AML-193 (cell line): Measurements from ENCODE around the gene SGTB.
A peak's percentile ranks its signal among the peaks of the same experiment; 100 is the strongest.
"Not testable (repeated sequence)": the region's sequence is repeated elsewhere in the genome, so short reads cannot be mapped to it uniquely, and the experiment has no call there.

Source experiments
- DNase-seq, 2 experiments: peaks; one replicate each; lab custom pipeline; 2025; lab: John Stamatoyannopoulos, UW

Gene SGTB

GRCh38 chr5:65734196-65734775 is 12.4 kb upstream of the SGTB start:
- not testable (repeated sequence) for DNase-seq

DNA sequence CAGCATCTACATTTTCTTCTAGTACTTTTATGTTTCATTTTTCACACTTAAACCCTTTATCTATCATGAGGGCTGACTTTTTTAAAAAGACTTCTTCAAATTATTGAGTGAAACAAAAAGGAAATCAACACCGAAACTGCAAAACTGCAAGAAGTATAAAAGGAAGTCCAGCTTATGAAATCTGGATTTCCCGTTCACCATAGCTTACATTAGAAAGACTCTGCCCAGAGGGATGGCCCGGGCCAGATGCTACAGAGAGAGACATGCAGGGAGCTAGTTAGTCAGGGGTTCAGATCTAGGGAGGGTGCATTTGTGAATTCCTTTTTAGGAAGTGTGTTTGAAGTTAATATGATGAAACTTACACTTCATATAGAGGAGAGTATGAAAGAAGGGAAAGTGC is 10.1 kb upstream of the SGTB start:
- DNase-seq: peak; percentile 42 to 49

DNA sequence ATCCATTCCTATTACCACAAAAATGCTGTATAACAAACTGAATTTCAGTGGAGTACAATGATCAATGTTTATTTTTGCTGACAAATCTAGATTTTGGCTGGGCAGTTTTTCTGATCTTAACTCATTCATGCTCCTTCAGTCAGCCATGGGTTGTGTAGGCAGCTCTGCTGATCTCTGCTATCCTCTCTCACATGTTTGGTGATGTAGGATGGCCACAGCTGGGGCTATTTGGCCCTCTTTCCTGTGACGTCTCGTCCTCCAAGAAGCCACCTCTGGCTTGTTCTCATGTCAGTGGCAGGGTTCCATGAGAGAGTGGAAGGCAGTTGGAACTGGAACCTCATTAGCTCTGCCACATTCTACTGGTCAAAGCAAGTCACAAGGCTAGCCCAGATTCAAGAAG is 9.0 kb upstream of the SGTB start:
- DNase-seq: no peak

DNA sequence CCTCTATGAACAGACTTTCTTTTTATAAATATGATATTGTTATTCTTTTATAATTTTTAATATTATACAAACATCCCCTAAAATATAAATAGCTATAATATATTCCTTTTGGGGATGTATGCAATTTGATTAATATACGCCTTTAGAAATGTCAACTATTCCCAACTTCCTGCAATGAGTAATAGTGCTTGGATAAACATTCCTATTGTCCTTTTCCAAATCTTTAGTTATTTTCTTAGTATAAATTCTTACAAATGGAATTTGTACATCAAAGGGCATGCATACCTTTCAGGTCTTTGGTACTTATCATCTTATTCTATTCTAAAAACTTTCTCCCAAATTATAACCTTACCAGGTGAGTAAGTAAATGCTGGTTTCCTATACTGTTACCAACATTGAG is 6.3 kb upstream of the SGTB start:
- DNase-seq: no peak

DNA sequence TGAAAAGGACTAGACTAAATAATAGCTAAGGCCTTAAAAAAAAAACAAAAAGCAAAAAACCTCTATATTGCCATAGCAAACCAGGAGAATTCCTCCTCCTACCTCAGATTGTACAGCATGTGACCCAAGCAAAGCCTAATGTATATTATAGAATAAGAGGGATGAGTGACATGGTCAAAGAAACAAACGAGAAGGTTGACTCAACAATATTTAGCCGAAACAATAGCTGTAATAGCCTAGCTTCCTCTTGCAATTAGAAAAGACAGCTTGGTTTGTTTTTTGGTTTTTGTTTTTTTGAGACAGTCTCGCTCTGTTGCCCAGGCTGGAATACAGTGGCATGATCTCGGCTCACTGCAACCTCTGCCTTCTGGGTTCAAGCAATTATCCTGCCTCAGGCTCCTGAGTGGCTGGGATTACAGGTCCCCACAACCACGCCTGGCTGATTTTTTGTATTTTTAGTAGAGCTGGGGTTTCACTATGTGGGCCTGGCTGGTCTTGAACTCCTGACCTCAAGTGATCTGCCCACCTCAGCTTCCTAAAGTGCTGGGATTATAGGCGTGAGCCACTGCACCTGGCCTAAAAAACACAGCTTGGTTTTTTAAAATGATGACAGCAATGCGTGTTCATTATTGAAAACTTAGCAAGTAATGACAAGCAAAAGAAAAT is 5.7 kb upstream of the SGTB start:
- no peak for DNase-seq

GRCh38 chr5:65722575-65723403 is 880 bp upstream of the SGTB start:
- DNase-seq: peak; percentile 50 to 60

- DNase-seq: peak; percentile 18 to 27
These were observed 724 bp downstream of the SGTB start for GRCh38 chr5:65721050-65721719.

DNA sequence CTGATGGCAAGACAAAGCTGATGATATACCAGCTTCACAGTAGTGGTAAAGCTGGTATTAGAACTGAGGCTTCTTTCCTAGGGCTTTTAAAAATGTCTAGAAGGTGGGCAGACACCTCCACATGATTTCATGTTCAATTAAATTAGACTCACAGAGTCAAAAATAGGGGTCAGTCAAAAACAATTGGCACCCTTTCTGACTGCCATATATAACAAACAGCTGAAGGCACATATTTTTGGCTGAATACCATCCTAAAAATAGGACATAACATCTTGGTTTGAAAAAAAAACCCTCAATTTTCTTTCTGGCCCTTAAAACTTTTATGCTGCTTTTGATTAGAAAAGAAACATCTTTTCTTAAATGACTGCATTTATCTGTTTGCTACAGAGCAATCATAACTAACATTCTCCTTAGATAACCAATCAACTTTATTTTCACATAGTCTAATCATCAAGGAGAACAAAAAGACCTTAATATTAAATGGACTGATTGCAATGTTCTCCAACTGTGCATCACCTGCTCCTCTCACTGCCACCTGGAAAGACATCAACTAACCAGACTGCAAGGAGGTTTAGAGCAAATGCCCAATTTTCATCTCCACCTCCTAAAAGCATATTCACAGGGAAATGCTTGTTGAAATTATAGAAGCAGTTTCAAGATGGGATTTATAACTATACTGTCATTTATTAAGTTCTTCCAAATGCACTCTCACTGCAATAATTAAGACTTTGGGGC is 3.2 kb downstream of the SGTB start:
- no peak for DNase-seq

DNA sequence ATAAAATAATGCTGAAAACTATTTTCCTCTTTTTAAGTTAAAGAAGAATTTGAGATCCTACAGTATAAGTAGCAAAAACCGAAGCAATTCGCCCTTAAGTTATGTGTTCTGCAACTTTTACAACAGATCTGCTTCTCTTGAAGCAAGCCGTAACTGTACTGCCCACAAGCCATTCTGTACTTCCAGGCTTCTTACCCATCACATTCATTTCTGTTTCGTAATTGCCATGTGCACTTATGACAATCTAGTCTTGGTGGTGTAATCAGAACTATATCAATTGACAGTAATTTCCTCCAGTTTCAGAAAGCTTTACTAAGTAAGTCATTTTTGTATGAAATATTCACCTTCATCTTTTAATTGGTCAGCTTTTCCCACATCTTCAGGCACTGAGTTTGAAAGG is 13.8 kb downstream of the SGTB start:
- DNase-seq: peak; percentile 75 to 84

DNA sequence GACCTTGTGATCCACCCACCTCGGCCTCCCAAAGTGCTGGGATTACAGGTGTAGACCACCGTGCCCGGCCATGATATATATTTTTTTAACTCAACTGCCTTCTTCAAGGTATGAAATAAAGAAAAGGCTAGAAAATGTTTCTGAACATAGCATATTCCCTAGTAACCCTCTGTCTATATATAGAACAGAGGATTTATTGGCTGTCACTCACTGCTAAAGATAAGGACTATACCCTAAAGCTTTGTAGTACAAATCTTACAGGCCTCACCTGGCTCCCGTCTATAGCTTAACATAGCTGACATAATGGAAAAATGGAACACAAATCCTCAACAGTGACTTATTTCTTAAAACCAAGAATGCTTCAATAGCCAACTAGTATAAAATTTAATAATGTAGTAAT is 14.2 kb downstream of the SGTB start:
- no peak for DNase-seq

DNA sequence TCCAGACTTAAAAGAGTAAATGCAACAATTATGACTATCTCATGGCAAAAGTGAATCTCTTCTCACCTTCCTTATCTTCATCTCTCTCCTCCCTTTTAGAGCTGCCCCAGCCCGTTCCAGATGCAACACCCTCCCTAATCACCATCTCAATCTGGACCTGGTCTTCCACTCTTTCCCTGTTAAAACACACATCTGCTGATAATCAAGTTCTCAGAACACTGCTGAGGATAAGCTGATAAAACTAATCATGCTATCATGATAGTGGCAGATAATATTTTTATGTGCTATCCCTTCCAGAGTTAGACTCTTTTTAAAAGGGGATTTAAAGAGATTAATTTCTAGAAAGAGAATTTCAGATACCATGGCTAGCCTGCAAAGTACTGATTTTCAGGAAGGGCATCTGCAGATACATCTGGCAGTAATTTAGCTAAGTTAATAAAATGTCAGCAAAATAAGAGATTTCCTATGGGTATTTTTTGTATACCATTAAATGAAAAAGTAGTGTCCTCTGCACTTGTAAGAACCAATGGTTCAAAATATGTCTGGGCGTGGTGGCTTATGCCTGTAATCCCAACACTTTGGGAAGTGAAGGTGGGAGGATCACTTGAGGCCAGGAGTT is 17.2 kb downstream of the SGTB start:
- no peak for DNase-seq

- no peak for DNase-seq
These were observed 19.9 kb downstream of the SGTB start for GRCh38 chr5:65702036-65702435.

DNA sequence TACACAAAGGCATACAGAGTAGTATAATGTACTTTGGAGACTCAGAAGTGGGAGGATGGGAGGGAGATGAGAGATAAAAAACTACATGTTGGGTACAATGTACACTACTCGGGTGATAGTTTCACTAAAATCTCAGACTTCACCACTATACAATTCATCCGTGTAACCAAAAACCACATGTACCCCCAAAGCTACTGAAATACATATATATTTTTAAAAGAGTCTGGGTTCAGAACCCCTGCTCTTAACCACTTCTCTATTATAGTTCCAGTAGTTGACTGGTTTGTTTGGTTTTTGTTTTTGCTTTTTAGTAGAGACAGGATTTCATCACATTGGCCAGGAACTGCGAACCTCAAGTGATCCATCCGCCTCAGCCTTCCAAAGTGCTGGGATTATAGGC is 22.6 kb downstream of the SGTB start:
- no peak for DNase-seq

- no peak for DNase-seq
These were observed 25.0 kb downstream of the SGTB start for GRCh38 chr5:65696892-65697291.

GRCh38 chr5:65695896-65696295 is 26.0 kb downstream of the SGTB start:
- no peak for DNase-seq

- DNase-seq: no peak
These were observed 26.6 kb downstream of the SGTB start for GRCh38 chr5:65695162-65695755.

GRCh38 chr5:65693121-65693520 is 28.8 kb downstream of the SGTB start:
- no peak for DNase-seq

- DNase-seq: no peak
These were observed 39.8 kb downstream of the SGTB start for GRCh38 chr5:65682148-65682547.

- peak; percentile 49 to 50 for DNase-seq
These were observed 45.9 kb downstream of the SGTB start for GRCh38 chr5:65676056-65676455.

DNA sequence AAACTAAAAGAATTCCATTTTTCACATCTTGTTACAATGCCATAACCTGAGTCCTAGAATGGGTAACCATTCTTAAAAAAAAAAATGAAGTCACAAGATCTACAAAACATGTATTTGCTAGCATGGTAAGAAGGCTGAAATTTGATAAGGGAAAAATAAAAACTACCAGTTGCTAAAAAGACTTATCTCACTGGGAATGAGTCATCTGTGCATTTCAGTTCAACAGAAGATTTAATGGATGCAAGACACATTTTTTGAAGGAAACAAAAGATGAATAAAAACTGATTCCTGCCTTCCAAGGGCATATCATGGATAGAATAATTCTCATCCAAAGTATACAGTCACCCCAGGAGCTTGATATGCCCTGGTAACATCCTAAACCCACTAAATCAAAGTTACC is 47.2 kb downstream of the SGTB start:
- DNase-seq: no peak

DNA sequence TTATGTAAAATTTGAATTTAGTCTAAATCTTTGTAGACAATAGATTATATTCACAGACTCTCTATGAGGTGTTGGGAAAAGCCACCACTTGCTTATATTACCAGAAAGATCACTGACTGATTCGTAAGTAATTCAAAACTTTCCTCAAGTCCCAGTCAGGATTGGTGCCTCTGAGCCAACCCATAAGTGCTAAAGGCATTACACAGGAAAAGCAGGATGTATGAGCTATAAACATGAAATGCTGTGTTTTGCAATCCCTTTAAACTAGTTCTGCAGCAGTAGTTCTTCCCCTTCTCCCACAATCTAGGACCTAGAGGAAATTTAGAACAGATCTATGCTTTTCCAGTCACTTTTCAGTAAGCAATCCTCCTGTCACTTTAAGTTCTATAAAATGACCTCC is 49.1 kb downstream of the SGTB start:
- peak in 1 of 2 experiments; percentile 35 for DNase-seq
